CD4-positive, alpha-beta memory T cell (primary cell): ENCODE results near the gene VIT. TPM values are rescaled to one million over a fixed set of nuclear protein-coding genes. Genes with fewer than 3 reads are reported as not detected.

Experiments used
- CTCF ChIA-PET: fragments of 350-600 bp; sonication (Branson Sonifier 250); formaldehyde crosslinking; loops from one replicate; lab custom pipeline; 2021; ENCODE audit warnings: inconsistent platforms; ENCODE audit not compliant: partially characterized antibody; lab: Charles Lee
- POLR2A ChIA-PET: fragments of 350-600 bp; sonication (Branson Sonifier 250); formaldehyde crosslinking; loops from one replicate; lab custom pipeline; 2021; ENCODE audit not compliant: partially characterized antibody; lab: Charles Lee
- DNase-seq, 5 donors: peaks; one replicate each; pipeline versions ENCODE4 v3.0.0 to v3.0.0-alpha.2; 2020 to 2022; ENCODE audit warnings: mixed read lengths in 1 of 5
- H3K27ac ChIP-seq: one replicate; pipeline ENCODE4 v1.7.0; 2013; ENCODE audit warnings: low read depth, low read length
- H3K27me3 ChIP-seq: 2 replicates; pipeline ENCODE4 v1.7.0; 2013; ENCODE audit warnings: mild to moderate bottlenecking, low read length, moderate library complexity; ENCODE audit not compliant: insufficient read depth
- H3K36me3 ChIP-seq: 2 replicates; pipeline ENCODE4 v1.7.0; 2013; ENCODE audit warnings: mild to moderate bottlenecking, low read length, moderate library complexity; ENCODE audit not compliant: insufficient read depth
- H3K4me1 ChIP-seq: 2 replicates; pipeline ENCODE4 v1.7.0; 2013; ENCODE audit warnings: mild to moderate bottlenecking, low read length, moderate library complexity; ENCODE audit not compliant: insufficient read depth
- H3K4me3 ChIP-seq, 2 donors: one replicate each; pipeline ENCODE4 v1.7.0; 2013; ENCODE audit warnings: low read length in 2 of 2, mild to moderate bottlenecking in 1 of 2
- H3K9me3 ChIP-seq, 2 donors: one replicate each; pipeline ENCODE4 v1.7.0; 2013; ENCODE audit warnings: low read length in 2 of 2, control low read depth in 1 of 2; ENCODE audit not compliant: control insufficient read depth in 1 of 2
- H3K27ac Mint-ChIP-seq, 7 donors: one replicate each; pipeline ENCODE4 v1.8.0; 2020 to 2021; ENCODE audit warnings: mixed read lengths in 7 of 7, mild to moderate bottlenecking in 6 of 7, inconsistent platforms in 3 of 7, moderate library complexity in 3 of 7
- H3K27me3 Mint-ChIP-seq, 2 donors: one replicate each; pipeline ENCODE4 v1.8.0; 2020 to 2021; ENCODE audit warnings: mixed read lengths in 2 of 2
- H3K36me3 Mint-ChIP-seq, 2 donors: one replicate each; pipeline ENCODE4 v1.8.0; 2020 to 2021; ENCODE audit warnings: mixed read lengths in 2 of 2, inconsistent platforms in 1 of 2, mild to moderate bottlenecking in 1 of 2
- H3K4me1 Mint-ChIP-seq, 4 donors: one replicate each; pipeline ENCODE4 v1.8.0; 2020 to 2021; ENCODE audit warnings: mixed read lengths in 4 of 4, mild to moderate bottlenecking in 1 of 4
- H3K4me3 Mint-ChIP-seq, 8 donors: one replicate each; pipeline ENCODE4 v1.8.0; 2020 to 2021; ENCODE audit warnings: mixed read lengths in 8 of 8, mild to moderate bottlenecking in 7 of 8, moderate library complexity in 6 of 8, inconsistent platforms in 3 of 8
- H3K9me3 Mint-ChIP-seq, 8 donors: one replicate each; pipeline ENCODE4 v1.8.0; 2020 to 2021; ENCODE audit warnings: mixed read lengths in 8 of 8, mild to moderate bottlenecking in 5 of 8, inconsistent platforms in 3 of 8, moderate library complexity in 1 of 8
- intact Hi-C: fragments of 100-400 bp; cut with micrococcal nuclease; formaldehyde crosslinking; loops from one replicate; pipeline ENCODE4 v1.15.1; 2023
- polyA plus RNA-seq, 2 donors: library from polyadenylated mRNA; unstranded; fragments of 300-500 nt; fragmentation: Illumina TruSeq; gene quantifications; one replicate each; pipeline ENCODE4 v1.2.3, GENCODE V29; 2021
- total RNA-seq, 2 experiments: library from RNA; stranded (reverse); gene quantifications; one replicate each; pipeline ENCODE4 v1.2.3, GENCODE V29; 2021

Gene VIT
- total and polyA plus RNA-seq, 4 experiments from 2014 or later = not detected

GRCh38 chr2:36659218-36659617, 37.3 kb upstream of the VIT start:
- ChIA-PET CTCF (no interaction called here), POLR2A (no interaction called here)
- intact Hi-C loops = no loop called here
- H3K9me3 ChIP-seq = no peaks in the 10 kb centered on the region
- no peaks in the 10 kb centered on the region for H3K9me3 Mint-ChIP-seq
- H3K36me3 Mint-ChIP-seq = no peaks in the 10 kb centered on the region
- H3K27me3 Mint-ChIP-seq = peaks cover 2% of the 10 kb centered on the region in 2 donors
- H3K27ac Mint-ChIP-seq = no peak overlapping the region
- H3K27me3 ChIP-seq = no peaks in the 10 kb centered on the region
- no peak overlapping the region for H3K4me3 Mint-ChIP-seq
- no peak for DNase-seq
- H3K27ac ChIP-seq = no peak overlapping the region
- no peaks in the 10 kb centered on the region for H3K4me1 ChIP-seq
- H3K4me3 ChIP-seq = no peak overlapping the region
- no peaks in the 10 kb centered on the region for H3K4me1 Mint-ChIP-seq
- no peaks in the 10 kb centered on the region for H3K36me3 ChIP-seq

GRCh38 chr2:36659872-36660312, 36.6 kb upstream of the VIT start:
- CTCF ChIA-PET = no interaction called here
- Mint-ChIP-seq H3K36me3 (no peaks in the 10 kb centered on the region), H3K27me3 (peaks cover 2% of the 10 kb centered on the region in 2 donors)

DNA sequence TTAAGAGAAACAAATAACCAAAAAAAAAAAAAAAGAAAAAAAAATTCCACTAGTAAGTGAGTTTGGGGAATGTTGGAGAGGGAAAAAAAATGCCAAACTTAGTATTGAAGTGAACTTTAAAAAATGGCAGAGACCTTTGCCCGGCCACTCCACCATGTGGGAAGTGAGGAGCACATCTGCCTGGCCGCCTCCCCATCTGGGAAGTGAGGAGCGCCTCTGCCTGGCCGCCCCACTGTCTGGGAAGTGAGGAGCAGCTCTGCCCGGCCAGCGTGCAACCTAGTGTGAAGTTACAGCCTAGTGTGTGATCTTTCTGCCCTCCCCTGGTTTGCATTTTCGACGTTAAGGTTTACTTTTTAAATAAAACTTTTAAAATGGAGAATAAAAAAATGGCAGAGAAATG, 33.9 kb upstream of the VIT start:
- POLR2A ChIA-PET = no interaction called here
- CTCF ChIA-PET = interaction anchor here (1.8 kb wide), 1 partner anchor 310 kb away, joined by 6 read pairs; no protein-coding TSS in a partner anchor
- Mint-ChIP-seq H3K4me1 (no peaks in the 10 kb centered on the region), H3K9me3 (no peaks in the 10 kb centered on the region), H3K27ac (no peak overlapping the region), H3K4me3 (no peak overlapping the region), H3K36me3 (no peaks in the 10 kb centered on the region), H3K27me3 (peaks cover 0 to 8% of the 10 kb centered on the region in 2 donors)
- H3K4me3 ChIP-seq = no peak overlapping the region
- no peaks in the 10 kb centered on the region for H3K27me3 ChIP-seq
- DNase-seq = no peak
- H3K4me1 ChIP-seq = no peaks in the 10 kb centered on the region
- intact Hi-C loops = loop anchor here (10.0 kb wide), 1 partner anchor 688 kb away; no protein-coding TSS in a partner anchor
- no peaks in the 10 kb centered on the region for H3K9me3 ChIP-seq
- no peak overlapping the region for H3K27ac ChIP-seq
- H3K36me3 ChIP-seq = no peaks in the 10 kb centered on the region

More at GRCh38 chr2:36659872-36660312, 36.6 kb upstream of the VIT start:
- no peak overlapping the region for H3K27ac Mint-ChIP-seq
- Histone ChIP-seq H3K9me3 (no peaks in the 10 kb centered on the region), H3K27ac (no peak overlapping the region), H3K27me3 (no peaks in the 10 kb centered on the region), H3K4me1 (no peaks in the 10 kb centered on the region), H3K36me3 (no peaks in the 10 kb centered on the region), H3K4me3 (no peak overlapping the region)
- no peaks in the 10 kb centered on the region for H3K4me1 Mint-ChIP-seq
- H3K9me3 Mint-ChIP-seq = no peaks in the 10 kb centered on the region
- H3K4me3 Mint-ChIP-seq = no peak overlapping the region
- POLR2A ChIA-PET = no interaction called here
- DNase-seq = no peak
- intact Hi-C loops = loop anchor here (10.0 kb wide), 1 partner anchor 685 kb away; no protein-coding TSS in a partner anchor

DNA sequence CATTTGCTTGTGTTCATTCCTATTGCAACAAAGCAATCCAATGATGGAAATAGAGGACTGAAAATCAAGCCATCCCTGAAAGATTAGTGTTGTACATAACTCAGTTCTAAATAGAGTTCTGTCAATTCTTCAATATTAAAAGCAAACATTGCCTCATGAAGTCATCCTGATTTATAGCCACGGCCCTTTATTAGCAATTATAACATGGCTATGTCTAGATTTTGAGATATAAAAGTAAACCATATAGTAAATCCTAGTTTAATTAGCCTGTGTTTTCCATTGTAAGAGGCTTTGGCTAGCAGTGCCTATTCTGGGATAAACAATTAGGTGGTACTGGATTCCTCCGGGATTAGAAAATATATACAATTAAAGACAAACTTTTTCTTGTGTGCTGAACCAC, 33.2 kb upstream of the VIT start:
- H3K27ac Mint-ChIP-seq = no peak overlapping the region
- H3K4me1 Mint-ChIP-seq = no peaks in the 10 kb centered on the region
- intact Hi-C loops = loop anchor here (10.0 kb wide), 1 partner anchor 688 kb away; no protein-coding TSS in a partner anchor
- POLR2A ChIA-PET = no interaction called here
- no peak overlapping the region for H3K4me3 ChIP-seq
- CTCF ChIA-PET = interaction anchor here (2.8 kb wide), 1 partner anchor 311 kb away, joined by 19 read pairs; no protein-coding TSS in a partner anchor
- H3K27me3 ChIP-seq = no peaks in the 10 kb centered on the region
- H3K4me3 Mint-ChIP-seq = no peak overlapping the region
- peaks cover 2 to 8% of the 10 kb centered on the region in 2 donors for H3K27me3 Mint-ChIP-seq
- H3K36me3 ChIP-seq = no peaks in the 10 kb centered on the region
- no peaks in the 10 kb centered on the region for H3K9me3 Mint-ChIP-seq
- H3K27ac ChIP-seq = no peak overlapping the region
- H3K4me1 ChIP-seq = no peaks in the 10 kb centered on the region
- H3K36me3 Mint-ChIP-seq = no peaks in the 10 kb centered on the region
- no peak for DNase-seq
- H3K9me3 ChIP-seq = no peaks in the 10 kb centered on the region

- no peaks in the 10 kb centered on the region for H3K27me3 ChIP-seq
- intact Hi-C loops = loop anchor here (1.0 to 10.0 kb wide), 2 partner anchors 312 to 689 kb away; no protein-coding TSS in a partner anchor
- no peaks in the 10 kb centered on the region for H3K36me3 ChIP-seq
- H3K4me3 Mint-ChIP-seq = no peak overlapping the region
- H3K36me3 Mint-ChIP-seq = no peaks in the 10 kb centered on the region
- ChIA-PET POLR2A (no interaction called here), CTCF (interaction anchor here (0.6 to 2.8 kb wide), 15 partner anchors 8 to 1210 kb away, joined by 3 to 19 read pairs (median 4); no protein-coding TSS in a partner anchor)
- no peaks in the 10 kb centered on the region for H3K9me3 Mint-ChIP-seq
- peak in 4 of 5 donors; percentile 27 to 46 (median 40) for DNase-seq
- no peaks in the 10 kb centered on the region for H3K9me3 ChIP-seq
- H3K27ac ChIP-seq = no peak overlapping the region
- H3K27ac Mint-ChIP-seq = no peak overlapping the region
- H3K4me1 ChIP-seq = no peaks in the 10 kb centered on the region
- H3K27me3 Mint-ChIP-seq = peaks cover 4 to 8% of the 10 kb centered on the region in 2 donors
- H3K4me3 ChIP-seq = no peak overlapping the region
- H3K4me1 Mint-ChIP-seq = no peaks in the 10 kb centered on the region
Measured at GRCh38 chr2:36663851-36664695, 32.4 kb upstream of the VIT start.

DNA sequence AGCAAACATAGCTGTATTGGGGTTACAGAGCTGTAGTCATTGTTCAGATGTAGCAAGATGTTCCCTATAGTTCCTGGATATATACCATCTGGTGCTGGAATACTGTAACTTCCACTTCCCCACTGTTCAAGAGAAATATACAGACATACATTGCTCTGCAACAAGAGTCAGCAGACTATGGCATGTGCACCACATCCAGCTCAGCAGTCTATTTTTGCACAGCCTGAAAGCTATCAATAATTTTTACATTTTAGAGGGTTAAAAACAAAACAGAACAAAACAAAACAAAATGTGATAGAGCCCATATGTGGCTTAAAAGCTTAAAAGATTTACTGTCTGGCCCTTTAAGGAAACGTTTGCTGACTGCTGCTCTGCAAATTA, 31.8 kb upstream of the VIT start:
- POLR2A ChIA-PET = no interaction called here
- Histone ChIP-seq H3K9me3 (no peaks in the 10 kb centered on the region), H3K27ac (no peak overlapping the region), H3K27me3 (no peaks in the 10 kb centered on the region), H3K4me3 (no peak overlapping the region), H3K4me1 (no peaks in the 10 kb centered on the region), H3K36me3 (no peaks in the 10 kb centered on the region)
- no peak overlapping the region for H3K4me3 Mint-ChIP-seq
- CTCF ChIA-PET = interaction anchor here (0.9 to 2.8 kb wide), 14 partner anchors 8 to 1211 kb away, joined by 3 to 19 read pairs (median 4); no protein-coding TSS in a partner anchor
- no peak overlapping the region for H3K27ac Mint-ChIP-seq
- DNase-seq = no peak
- no peaks in the 10 kb centered on the region for H3K36me3 Mint-ChIP-seq
- peaks cover 4 to 8% of the 10 kb centered on the region in 2 donors for H3K27me3 Mint-ChIP-seq
- H3K4me1 Mint-ChIP-seq = no peaks in the 10 kb centered on the region
- no peaks in the 10 kb centered on the region for H3K9me3 Mint-ChIP-seq
- intact Hi-C loops = loop anchor here (1.0 to 10.0 kb wide), 2 partner anchors 312 to 690 kb away; no protein-coding TSS in a partner anchor

DNA sequence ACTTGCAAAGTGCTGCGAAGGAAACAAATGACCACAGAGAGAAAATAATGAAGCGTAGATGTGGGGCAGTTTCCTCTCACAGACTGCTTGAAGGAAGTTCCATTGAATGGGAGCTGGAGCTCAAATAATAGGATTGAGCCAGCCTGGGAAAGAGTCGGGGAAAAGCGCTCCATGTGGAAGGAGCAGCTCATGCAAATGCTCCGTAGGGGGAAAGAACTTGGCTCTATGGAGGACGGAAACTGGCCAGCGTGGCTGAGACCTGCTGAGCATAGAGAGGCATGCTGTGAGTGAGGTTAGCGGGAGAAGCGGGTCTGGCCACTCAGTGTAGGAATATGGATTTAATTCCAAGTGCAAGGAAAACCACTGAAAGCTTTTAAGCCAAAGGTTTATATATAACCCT, 28.6 kb upstream of the VIT start:
- Mint-ChIP-seq H3K9me3 (no peaks in the 10 kb centered on the region), H3K36me3 (no peaks in the 10 kb centered on the region), H3K4me1 (no peaks in the 10 kb centered on the region), H3K4me3 (no peak overlapping the region), H3K27ac (no peak overlapping the region), H3K27me3 (peaks cover 16 to 18% of the 10 kb centered on the region in 2 donors)
- H3K4me3 ChIP-seq = no peak overlapping the region
- no peaks in the 10 kb centered on the region for H3K27me3 ChIP-seq
- ChIA-PET POLR2A (no interaction called here), CTCF (interaction anchor here (1.0 to 1.2 kb wide), 2 partner anchors 117 to 315 kb away, joined by 3 read pairs; no protein-coding TSS in a partner anchor)
- H3K9me3 ChIP-seq = no peaks in the 10 kb centered on the region
- no peak for DNase-seq
- no peaks in the 10 kb centered on the region for H3K36me3 ChIP-seq
- no peaks in the 10 kb centered on the region for H3K4me1 ChIP-seq
- H3K27ac ChIP-seq = no peak overlapping the region
- intact Hi-C loops = loop anchor here (10.0 kb wide), 1 partner anchor 693 kb away; no protein-coding TSS in a partner anchor
